Dendritic cell treated with granulocyte-macrophage colony-stimulating factor and Interleukin-4, amounts not matched to agents 40 ng/mL and 50 ng/mL, for 4 days (primary cell): ENCODE data around the gene VWA1.
"Not testable (repeated sequence)": the region's sequence is repeated elsewhere in the genome, so short reads cannot be mapped to it uniquely, and the experiment has no call there.

Experiments
- H3K27ac Mint-ChIP-seq: one replicate; pipeline ENCODE4 v1.8.0; 2022; ENCODE audit warnings: mild to moderate bottlenecking, mixed read lengths
- H3K27me3 Mint-ChIP-seq: one replicate; pipeline ENCODE4 v1.8.0; 2022; ENCODE audit warnings: mild to moderate bottlenecking, mixed read lengths
- H3K36me3 Mint-ChIP-seq: one replicate; pipeline ENCODE4 v1.8.0; 2022; ENCODE audit warnings: low read depth, mixed read lengths
- H3K4me1 Mint-ChIP-seq: one replicate; pipeline ENCODE4 v1.8.0; 2022; ENCODE audit warnings: low read depth, mixed read lengths
- H3K4me3 Mint-ChIP-seq: one replicate; pipeline ENCODE4 v1.8.0; 2022; ENCODE audit warnings: mild to moderate bottlenecking, moderate library complexity, mixed read lengths
- H3K9me3 Mint-ChIP-seq: one replicate; pipeline ENCODE4 v1.8.0; 2022; ENCODE audit warnings: mixed read lengths
- intact Hi-C: fragments of 100-400 bp; cut with micrococcal nuclease; formaldehyde crosslinking; loops from one replicate; pipeline ENCODE4 v1.15.0; 2022

VWA1 gene

DNA sequence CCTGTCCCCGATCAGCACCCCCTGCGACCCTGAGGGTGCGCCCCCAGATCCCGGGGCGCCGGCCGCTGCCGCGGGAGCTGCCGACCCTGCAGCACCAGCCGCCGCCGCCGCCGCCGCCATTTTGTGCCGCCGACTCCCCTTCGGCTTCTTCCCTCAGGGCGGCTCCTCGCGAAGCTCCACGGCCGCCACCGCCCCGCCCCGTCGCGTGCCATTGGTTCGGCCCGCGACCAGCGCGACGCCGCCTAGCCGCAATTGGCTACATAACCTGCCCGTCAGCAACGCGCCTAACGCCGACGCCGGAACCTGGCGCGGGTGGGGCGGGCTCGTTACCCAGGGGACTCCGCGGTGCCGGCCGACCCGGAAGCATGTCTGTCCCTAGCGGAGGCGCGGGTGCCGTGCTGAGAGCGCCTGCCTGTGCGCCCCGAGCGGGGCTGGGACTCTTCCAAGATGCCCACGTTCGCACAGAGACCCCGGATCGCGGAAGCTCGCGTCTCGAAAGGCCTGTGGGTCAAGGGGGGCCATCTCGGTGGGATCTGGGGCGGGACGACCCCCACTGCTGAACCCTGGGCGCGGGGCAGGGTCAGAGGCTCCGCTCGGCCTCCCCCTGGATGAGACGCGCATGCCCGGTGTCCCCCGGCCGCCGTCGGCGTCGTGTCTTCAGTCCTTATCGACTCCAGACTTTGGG is 36.2 kb upstream of the VWA1 start, which contains the start of gene CCNL2:
Gene CCNL2, minus strand, starts transcription at position 149 of the 685 bp plus-strand sequence. Its CDS starts 29 bp downstream, at position 120.
- peaks cover 50% of the 10 kb centered on the region for H3K4me1 Mint-ChIP-seq
- intact Hi-C loops = loop anchor here (1.0 kb wide), 1 partner anchor 24 kb away; the partner anchor contains the start of gene AURKAIP1
- no peaks in the 10 kb centered on the region for H3K9me3 Mint-ChIP-seq
- no peaks in the 10 kb centered on the region for H3K27me3 Mint-ChIP-seq
- H3K27ac Mint-ChIP-seq = peak within 1 kb of the TSS; percentile 90
- peak within 1 kb of the TSS; percentile 91 for H3K4me3 Mint-ChIP-seq
- H3K36me3 Mint-ChIP-seq = peaks cover 92% of the 10 kb centered on the region

DNA sequence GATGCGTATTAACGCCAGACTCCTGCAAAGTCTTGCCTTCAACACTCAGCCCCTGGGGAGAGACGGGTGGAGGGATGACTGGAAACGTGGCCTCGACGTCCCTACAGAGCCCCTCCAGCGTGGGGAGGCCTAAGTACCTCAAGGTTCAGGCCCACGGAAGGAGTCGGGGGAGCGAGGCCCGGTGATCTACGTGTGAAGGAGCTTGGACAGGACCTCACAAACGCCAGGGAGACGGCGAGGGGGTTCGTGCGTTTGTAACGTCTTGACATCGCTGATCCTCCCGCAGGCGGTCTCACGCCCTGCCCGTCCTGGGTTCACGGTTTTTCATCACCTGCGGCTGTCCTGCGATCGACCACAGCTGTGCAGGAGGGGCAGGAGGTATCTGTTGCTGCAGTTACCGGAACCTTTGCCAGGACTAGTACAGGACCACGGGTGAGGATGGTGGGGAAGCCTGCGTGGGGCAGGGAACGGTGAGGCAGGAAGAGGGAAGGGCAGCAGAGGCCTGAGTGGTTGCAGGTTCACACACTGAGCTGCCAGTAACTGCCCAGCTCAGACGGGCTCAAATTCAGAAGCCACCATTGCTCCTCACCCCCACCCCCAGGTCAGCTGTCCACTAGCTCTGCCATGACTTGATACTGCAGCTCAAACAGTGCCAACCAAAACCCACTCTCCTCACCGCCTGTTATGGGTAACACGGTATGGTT is 35.5 kb upstream of the VWA1 start:
- Mint-ChIP-seq H3K27ac (peak overlapping the region; percentile 90), H3K36me3 (peaks cover 92% of the 10 kb centered on the region), H3K4me1 (peaks cover 56% of the 10 kb centered on the region), H3K27me3 (no peaks in the 10 kb centered on the region), H3K9me3 (no peaks in the 10 kb centered on the region), H3K4me3 (peak overlapping the region; percentile 91)
- intact Hi-C loops = loop anchor here (1.0 kb wide), 1 partner anchor 25 kb away; the partner anchor contains the start of gene AURKAIP1

DNA sequence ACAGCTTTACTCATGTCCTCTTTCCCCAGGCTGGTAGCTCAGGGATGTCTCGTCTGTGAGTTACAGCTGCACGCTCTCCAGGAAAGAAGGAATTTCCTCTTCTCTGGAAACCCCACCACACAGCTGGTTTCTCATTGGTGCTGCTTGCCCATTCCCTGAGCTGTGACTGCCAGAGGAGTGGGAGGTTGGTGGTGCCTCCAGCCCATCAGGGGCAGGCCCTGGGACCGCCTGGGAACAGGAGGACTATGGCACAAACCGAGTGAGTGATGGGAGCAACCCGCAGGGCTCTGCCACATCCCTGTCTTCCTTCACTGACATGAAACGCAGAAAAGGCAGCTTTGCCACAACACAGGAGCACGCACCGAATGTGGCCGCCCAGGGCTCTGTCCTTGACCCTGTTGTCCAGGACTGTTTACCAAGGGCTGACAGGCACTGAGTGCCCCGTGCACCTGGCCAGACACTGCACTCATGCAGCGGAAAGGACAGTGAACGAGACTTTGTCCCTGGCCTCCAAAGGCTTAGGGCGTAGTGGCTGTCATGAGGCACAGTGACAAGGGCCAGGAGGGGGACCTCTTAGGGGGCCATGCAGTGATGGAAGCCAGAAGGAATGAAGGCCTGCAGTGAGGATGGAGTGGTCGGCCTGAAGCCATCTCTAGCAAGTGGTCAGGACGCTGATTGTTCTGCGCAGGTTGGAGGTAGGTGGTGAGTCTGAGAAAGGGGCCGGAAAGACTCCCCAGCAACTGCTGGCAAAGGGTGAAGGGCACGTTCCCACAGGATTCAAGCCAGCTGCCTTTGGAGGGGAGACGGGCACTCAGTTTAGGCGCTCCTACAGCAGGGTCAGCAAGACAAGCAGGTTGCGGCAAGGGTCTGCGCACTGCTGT is 34.7 kb upstream of the VWA1 start:
- Mint-ChIP-seq H3K36me3 (peaks cover 92% of the 10 kb centered on the region), H3K9me3 (no peaks in the 10 kb centered on the region), H3K4me1 (peaks cover 57% of the 10 kb centered on the region), H3K27me3 (no peaks in the 10 kb centered on the region), H3K27ac (peak overlapping the region; percentile 90), H3K4me3 (peak overlapping the region; percentile 91)
- intact Hi-C loops = no loop called here

DNA sequence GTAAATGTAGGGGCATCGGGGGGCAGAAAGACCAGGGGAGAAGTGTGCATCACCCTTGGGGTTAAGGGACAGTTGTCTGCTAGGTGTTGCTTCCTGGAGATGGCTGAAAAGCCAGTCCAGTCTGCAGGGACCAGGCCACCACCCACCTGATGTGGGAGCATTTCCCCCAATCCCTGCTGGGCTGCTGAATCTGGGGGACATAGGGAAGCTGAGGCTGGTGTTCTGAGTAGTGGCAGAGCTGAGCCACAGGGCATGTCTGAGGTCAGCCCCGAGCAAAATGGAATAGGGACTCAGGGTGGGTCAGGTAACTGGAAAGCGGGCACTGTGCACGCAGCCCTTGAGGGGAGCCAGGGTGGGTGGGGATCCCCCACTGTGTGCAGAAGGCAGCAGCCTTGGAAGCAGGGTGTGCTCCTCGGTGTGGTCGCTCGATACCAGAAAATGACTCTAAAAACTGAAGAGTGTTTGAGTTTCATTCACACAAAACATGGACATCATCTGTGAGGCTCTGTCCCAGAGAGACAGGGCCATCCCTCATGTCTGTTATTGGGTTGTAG is 34.0 kb upstream of the VWA1 start:
- intact Hi-C loops = no loop called here
- Mint-ChIP-seq H3K27me3 (no peaks in the 10 kb centered on the region), H3K4me3 (no peak overlapping the region), H3K27ac (no peak overlapping the region), H3K36me3 (peaks cover 96% of the 10 kb centered on the region), H3K4me1 (peaks cover 64% of the 10 kb centered on the region), H3K9me3 (no peaks in the 10 kb centered on the region)

DNA sequence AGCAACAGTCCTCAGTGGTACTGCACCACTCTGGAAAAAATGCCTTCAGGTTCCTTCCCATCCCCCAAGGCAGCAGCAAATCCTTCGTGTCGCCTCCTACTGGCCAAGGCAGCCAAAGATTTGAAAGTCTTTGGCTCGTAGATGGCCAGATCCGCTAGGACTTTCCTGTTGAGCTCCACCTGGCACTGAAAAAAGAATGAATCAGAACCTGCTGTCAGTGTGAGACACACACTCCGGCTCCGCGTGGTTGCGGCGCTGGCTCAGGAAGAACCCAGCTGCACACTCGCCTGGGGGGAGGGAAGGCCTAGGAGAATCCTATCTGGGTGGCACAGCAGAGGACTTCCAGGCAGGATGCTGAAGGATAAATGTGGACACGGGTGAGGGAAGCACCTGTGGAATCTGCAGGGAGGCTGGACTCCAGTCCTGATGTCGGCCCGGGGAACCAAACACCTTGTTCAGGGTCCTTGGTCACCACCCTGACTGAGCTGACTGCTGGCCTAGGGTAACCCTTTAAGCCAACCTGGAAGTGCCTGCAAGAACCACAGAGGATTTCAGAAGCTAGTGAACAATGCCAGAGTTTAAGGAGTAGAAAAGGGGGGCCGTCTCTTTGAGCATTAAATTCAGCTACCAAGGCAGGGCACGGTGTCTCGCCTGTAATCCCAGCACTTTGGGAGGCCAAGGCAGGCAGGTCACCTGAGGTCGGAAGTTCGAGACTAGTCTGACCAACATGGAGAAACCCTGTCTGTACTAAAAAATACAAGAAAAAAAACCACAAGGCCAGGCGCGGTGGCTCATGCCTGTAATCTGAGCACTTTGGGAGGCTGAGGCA is 33.2 kb upstream of the VWA1 start:
- no peaks in the 10 kb centered on the region for H3K27me3 Mint-ChIP-seq
- H3K9me3 Mint-ChIP-seq = no peaks in the 10 kb centered on the region
- peaks cover 96% of the 10 kb centered on the region for H3K36me3 Mint-ChIP-seq
- intact Hi-C loops = no loop called here
- no peak overlapping the region for H3K4me3 Mint-ChIP-seq
- peak overlapping the region; percentile 72 for H3K27ac Mint-ChIP-seq
- H3K4me1 Mint-ChIP-seq = peaks cover 65% of the 10 kb centered on the region

DNA sequence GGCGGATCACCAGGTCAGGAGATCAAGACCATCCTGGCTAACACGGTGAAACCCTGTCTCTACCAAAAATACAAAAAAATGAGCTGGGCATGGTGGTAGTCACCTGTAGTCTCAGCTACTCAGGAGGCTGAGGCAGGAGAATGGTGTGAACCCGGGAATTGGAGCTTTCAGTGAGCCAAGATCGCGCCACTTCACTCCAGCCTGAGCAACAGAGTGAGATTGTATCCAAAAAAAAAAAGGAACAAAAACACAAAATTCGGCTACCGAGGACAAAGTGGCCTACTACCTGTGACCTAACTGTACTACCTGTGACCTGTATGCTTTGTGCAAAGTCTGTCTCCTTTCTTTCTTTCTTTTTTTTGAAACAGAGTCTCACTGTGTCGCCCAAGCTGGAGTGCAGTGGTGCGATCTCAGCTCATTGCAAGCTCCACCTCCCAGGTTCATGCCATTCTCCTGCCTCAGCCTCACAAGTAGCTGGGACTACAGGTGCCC is 32.5 kb upstream of the VWA1 start:
- H3K27me3 Mint-ChIP-seq, intact Hi-C loops, H3K4me3 Mint-ChIP-seq, H3K9me3 Mint-ChIP-seq: not testable (repeated sequence)
- Mint-ChIP-seq H3K4me1 (peaks cover 62% of the 10 kb centered on the region), H3K27ac (peak overlapping the region; percentile 27), H3K36me3 (peaks cover 95% of the 10 kb centered on the region)

DNA sequence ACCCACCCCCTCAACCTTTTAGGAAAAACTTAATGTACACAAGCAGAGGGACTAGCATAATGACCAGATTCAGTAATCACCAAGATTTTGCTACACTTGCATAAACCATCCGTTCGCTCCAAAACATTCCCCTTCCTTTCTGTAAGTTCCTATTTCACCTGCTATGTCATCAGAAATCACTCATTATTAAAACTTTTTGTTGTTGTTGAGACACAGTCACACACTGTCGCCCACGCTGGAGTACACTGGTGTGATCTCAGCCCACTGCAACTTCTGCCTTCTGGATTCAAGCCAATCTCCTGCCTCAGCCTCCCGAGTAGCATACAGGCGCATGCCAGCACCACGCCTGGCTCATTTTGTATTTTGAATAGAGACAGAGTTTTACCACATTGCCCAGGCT is 31.8 kb upstream of the VWA1 start:
- H3K4me3 Mint-ChIP-seq = no peak overlapping the region
- H3K36me3 Mint-ChIP-seq = peaks cover 91% of the 10 kb centered on the region
- H3K27ac Mint-ChIP-seq = peak overlapping the region; percentile 27
- no peaks in the 10 kb centered on the region for H3K9me3 Mint-ChIP-seq
- no peaks in the 10 kb centered on the region for H3K27me3 Mint-ChIP-seq
- intact Hi-C loops = no loop called here
- H3K4me1 Mint-ChIP-seq = peaks cover 61% of the 10 kb centered on the region

DNA sequence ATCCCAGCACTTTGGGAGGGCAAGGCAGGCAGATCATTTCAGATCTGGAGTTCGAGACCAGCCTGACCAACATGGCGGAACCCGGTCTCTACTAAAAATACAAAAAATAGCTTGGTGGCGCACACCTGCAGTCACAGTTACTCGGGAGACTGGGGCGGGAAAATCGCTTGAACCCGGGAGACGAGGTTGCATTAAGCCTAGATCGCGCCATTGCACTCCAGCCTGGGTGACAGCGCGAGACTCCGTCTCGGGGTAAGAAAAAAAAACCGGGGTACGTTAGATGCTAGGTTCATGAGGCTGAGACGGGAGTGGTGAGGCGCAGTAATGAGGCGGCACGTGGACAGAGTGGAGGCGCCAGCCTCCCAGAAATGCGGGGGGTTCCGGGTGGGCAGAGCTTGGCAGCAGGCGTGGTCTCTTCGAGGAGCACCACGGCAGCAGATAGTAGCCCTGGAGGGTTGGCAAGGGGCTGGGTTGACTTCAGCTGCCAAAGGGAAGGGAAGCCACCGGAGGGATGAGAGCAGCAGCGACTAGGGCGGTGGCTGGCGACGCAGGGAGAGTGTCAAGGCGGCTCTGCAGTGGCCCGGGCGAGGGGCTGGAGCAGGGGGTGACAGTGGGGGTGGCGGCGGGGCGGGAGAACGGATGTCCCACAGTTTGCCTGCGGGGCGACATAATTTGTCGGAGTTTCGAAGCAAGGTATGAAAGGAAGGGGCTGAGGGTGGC is 29.2 kb upstream of the VWA1 start:
- Mint-ChIP-seq H3K9me3 (peaks cover 3% of the 10 kb centered on the region), H3K27ac (peak overlapping the region; percentile 93), H3K4me1 (peaks cover 49% of the 10 kb centered on the region), H3K27me3 (no peaks in the 10 kb centered on the region), H3K36me3 (peaks cover 81% of the 10 kb centered on the region), H3K4me3 (peak overlapping the region; percentile 90)
- intact Hi-C loops = loop anchor here (2.0 kb wide), 1 partner anchor 65 kb away; the partner anchor contains the start of gene ATAD3B

DNA sequence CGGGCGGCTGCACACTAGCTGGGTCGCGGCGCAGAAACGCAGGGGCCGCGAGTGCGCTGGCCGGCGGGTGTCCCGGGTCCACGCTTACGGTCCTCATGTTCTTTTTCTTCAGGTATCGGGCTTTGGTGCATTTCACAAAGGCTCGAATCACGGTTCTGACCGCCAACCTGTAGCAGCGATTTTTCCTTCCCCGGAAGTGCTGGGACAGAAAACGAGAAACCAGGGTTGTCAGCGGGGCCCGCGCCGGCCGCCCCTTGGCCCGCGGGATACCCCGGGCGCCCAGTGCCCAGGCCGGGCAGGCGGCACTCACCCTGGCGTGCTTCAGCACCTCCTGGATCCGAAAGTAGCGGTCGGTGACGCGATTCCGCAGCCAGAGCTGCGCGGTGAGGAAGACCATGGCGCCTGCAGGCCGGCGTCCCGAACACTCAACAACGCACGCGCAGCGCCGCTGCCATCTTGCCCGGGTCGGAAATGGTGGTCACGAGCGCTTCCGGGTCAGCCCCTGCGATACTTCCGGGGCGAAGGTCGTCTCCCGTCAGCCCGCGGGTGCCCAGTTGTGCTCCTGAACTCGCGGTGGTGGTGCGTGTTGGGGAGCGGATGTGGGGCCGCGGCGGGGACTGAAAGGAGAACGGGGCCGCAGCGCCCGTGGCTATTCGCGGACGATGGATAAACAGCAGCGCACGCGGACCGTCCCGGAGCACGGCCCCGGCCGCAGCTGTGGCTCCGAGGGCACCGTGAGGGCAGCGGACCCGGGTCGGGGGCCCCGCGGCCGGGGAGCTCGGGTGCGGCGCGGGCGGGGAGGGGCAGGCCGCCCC is 28.5 kb upstream of the VWA1 start, which contains the start of gene MRPL20:
Gene MRPL20, minus strand, starts transcription at position 473 of the 815 bp plus-strand sequence. Its CDS starts 76 bp downstream, at position 397.
- peaks cover 10% of the 10 kb centered on the region for H3K9me3 Mint-ChIP-seq
- H3K27ac Mint-ChIP-seq = peak within 1 kb of the TSS; percentile 93
- intact Hi-C loops = loop anchor here (2.0 kb wide), 1 partner anchor 64 kb away; the partner anchor contains the start of gene ATAD3B
- peaks cover 73% of the 10 kb centered on the region for H3K36me3 Mint-ChIP-seq
- peak within 1 kb of the TSS; percentile 90 for H3K4me3 Mint-ChIP-seq
- H3K27me3 Mint-ChIP-seq = no peaks in the 10 kb centered on the region
- peaks cover 42% of the 10 kb centered on the region for H3K4me1 Mint-ChIP-seq

DNA sequence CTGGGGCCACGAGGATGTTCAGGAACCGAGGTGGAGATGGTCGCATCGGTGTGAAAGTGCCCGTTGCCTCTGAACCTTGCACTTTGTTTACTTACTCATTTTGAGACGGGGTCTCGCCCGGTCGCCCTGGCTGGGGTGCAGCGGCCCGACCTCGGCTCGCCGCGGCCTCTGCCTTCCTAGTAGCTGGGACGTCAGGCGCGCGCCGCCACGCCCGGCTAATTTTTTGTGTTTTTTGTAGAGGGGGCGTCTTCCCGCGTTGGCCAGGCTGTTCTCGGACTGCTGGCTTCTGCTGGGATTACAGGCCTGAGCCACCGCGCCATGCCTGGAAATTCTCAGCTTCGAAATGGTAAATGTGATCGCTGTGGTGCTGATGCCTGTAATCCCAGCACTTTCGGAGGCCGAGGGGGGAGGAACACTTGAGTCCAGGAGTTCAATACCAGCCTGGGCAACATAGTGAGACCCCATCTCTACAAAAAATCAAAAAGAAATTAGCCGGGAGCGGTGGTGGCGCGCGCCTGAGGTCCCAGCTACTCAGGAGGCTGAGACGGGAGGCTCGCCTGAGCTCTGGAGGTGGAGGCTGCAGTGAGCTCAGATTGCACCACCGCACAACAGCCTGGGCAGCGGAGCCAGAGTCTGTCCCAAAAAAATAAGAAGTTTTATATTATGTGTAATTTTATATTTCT is 27.7 kb upstream of the VWA1 start:
- H3K27me3 Mint-ChIP-seq = no peaks in the 10 kb centered on the region
- H3K4me3 Mint-ChIP-seq = peak overlapping the region; percentile 90
- peaks cover 66% of the 10 kb centered on the region for H3K36me3 Mint-ChIP-seq
- peaks cover 37% of the 10 kb centered on the region for H3K4me1 Mint-ChIP-seq
- peak overlapping the region; percentile 93 for H3K27ac Mint-ChIP-seq
- H3K9me3 Mint-ChIP-seq = peaks cover 18% of the 10 kb centered on the region
- intact Hi-C loops = loop anchor here (2.0 kb wide), 1 partner anchor 63 kb away; the partner anchor contains the start of gene ATAD3B

DNA sequence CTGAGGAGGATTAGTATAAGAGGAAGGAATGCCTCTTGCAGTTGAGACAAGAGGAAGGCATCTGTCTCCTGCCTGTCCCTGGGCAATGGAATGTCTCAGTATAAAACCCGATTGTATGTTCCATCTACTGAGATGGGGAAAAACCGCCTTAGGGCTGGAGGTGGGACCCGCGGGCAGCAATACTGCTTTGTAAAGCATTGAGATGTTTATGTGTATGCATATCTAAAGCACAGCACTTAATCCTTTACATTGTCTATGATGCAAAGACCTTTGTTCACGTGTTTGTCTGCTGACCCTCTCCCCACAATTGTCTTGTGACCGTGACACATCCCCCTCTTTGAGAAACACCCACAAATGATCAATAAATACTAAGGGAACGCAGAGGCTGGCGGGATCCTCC is 25.3 kb upstream of the VWA1 start:
- H3K27me3 Mint-ChIP-seq, H3K27ac Mint-ChIP-seq, H3K4me3 Mint-ChIP-seq, intact Hi-C loops: not testable (repeated sequence)
- Mint-ChIP-seq H3K36me3 (peaks cover 41% of the 10 kb centered on the region), H3K9me3 (peaks cover 20% of the 10 kb centered on the region), H3K4me1 (peaks cover 19% of the 10 kb centered on the region)
